Gastrocnemius medialis (tissue), 4 donors: ENCODE measurements around the gene MYZAP. TPM values are rescaled to one million over a fixed set of nuclear protein-coding genes. Genes with fewer than 3 reads are reported as not detected.
A peak's percentile ranks its signal among the peaks of the same experiment; 100 is the strongest.

Source experiments
- ATAC-seq, 2 donors: fragments of 150-250 bp; one replicate each; pipeline ENCODE4 v1.9.1; 2016
- DNase-seq, 2 donors: peaks; one replicate each; pipeline ENCODE4 v3.0.0-alpha.2; 2019
- H3K27ac ChIP-seq, 4 donors: fragments of 200-600 bp; sonication (generic); 1 replicate in 1 of 4; 2 replicates in 3 of 4; pipeline ENCODE4 v1.5.1; 2016 to 2018; ENCODE audit warnings: mild to moderate bottlenecking in 2 of 4, moderate library complexity in 1 of 4
- H3K27me3 ChIP-seq, 3 donors: fragments of 200-600 bp; sonication (generic) in 2 of 3; 1 replicate in 1 of 3; 2 replicates in 2 of 3; pipeline versions ENCODE4 v1.5.1 to v1.6.0; 2016 to 2019; ENCODE audit warnings: mild to moderate bottlenecking in 1 of 3, moderate library complexity in 1 of 3
- H3K36me3 ChIP-seq, 2 donors: fragments of 200-600 bp; sonication (generic) in 1 of 2; one replicate each; pipeline ENCODE4 v1.5.1; 2017 to 2018
- H3K4me1 ChIP-seq, 2 donors: fragments of 200-600 bp; sonication (generic) in 1 of 2; one replicate each; pipeline ENCODE4 v1.5.1; 2016 to 2017; ENCODE audit warnings: mild to moderate bottlenecking in 2 of 2
- H3K4me3 ChIP-seq, 4 donors: fragments of 200-600 bp; sonication (generic) in 3 of 4; 1 replicate in 1 of 4; 2 replicates in 3 of 4; pipeline ENCODE4 v1.5.1; 2016 to 2019; ENCODE audit warnings: mild to moderate bottlenecking in 2 of 4
- H3K9me3 ChIP-seq, 3 donors: fragments of 200-600 bp; sonication (generic) in 2 of 3; 1 replicate in 1 of 3; 2 replicates in 2 of 3; pipeline ENCODE4 v1.5.1; 2016 to 2019
- CTCF ChIP-seq, 5 experiments: fragments of 450-650 bp in 3 of 5; fragments of 200-600 bp in 2 of 5; sonication (generic) in 2 of 5; IDR thresholded peaks in 4 of 5; conservative IDR thresholded peaks in 1 of 5; 1 replicate in 4 of 5; 2 replicates in 1 of 5; pipeline ENCODE4 v1.5.1; 2016 to 2019; ENCODE audit warnings: antibody characterized with exemption in 5 of 5, mild to moderate bottlenecking in 3 of 5, moderate library complexity in 3 of 5
- POLR2A ChIP-seq, 2 donors: fragments of 450-650 bp; IDR thresholded peaks; one replicate each; pipeline ENCODE4 v1.6.1; 2017; ENCODE audit warnings: antibody characterized with exemption in 2 of 2, mild to moderate bottlenecking in 2 of 2, moderate library complexity in 2 of 2
- in situ Hi-C, 4 donors: fragments of 200-750 bp; cut with MboI; loops; one replicate each; pipeline versions ENCODE4 v1.15.0 to v1.8.0; 2017; ENCODE audit warnings: low sequenced_read_pairs in 4 of 4
- intact Hi-C: fragments of 100-400 bp; cut with DNase I; formaldehyde crosslinking; loops from one replicate; pipeline ENCODE4 v1.15.1; 2023; ENCODE audit warnings: low total_unique reads
- total RNA-seq, 4 donors: library from RNA; depleted of rRNA; stranded (reverse); fragments of >200 nt; gene quantifications; one replicate each; pipeline versions ENCODE4 v1.1.0 to v1.2.3, GENCODE V29; 2016

MYZAP gene
- total RNA-seq, 4 donors from 2014 or later: 1.3 to 9.4 (median 1.4) TPM

- Histone ChIP-seq H3K27me3 (no peaks in the 10 kb centered on the region), H3K36me3 (no peaks in the 10 kb centered on the region), H3K4me3 (no peak overlapping the region), H3K27ac (peak overlapping the region in 1 of 4 donors; percentile 36), H3K9me3 (no peaks in the 10 kb centered on the region), H3K4me1 (peaks cover 13 to 32% of the 10 kb centered on the region in 2 donors)
- in situ Hi-C loops: no loop called here
- intact Hi-C loops: no loop called here
- no peak for TF ChIP-seq CTCF (IDR thresholded peaks at IDR 0.05 in 4 of 5, conservative IDR thresholded peaks at IDR 0.05 in 1 of 5)
- no peak for TF ChIP-seq POLR2A (IDR thresholded peaks at IDR 0.05)
- DNase-seq: no peak
- no peak for ATAC-seq
Measured at GRCh38 chr15:57599296-57599810, 7.6 kb downstream of the MYZAP start.

- TF ChIP-seq CTCF (IDR thresholded peaks at IDR 0.05 in 4 of 5, conservative IDR thresholded peaks at IDR 0.05 in 1 of 5): no peak
- no peak for TF ChIP-seq POLR2A (IDR thresholded peaks at IDR 0.05)
- ATAC-seq: no peak
- in situ Hi-C loops (no loop called here), intact Hi-C loops (no loop called here)
- no peak for DNase-seq
- no peaks in the 10 kb centered on the region for H3K36me3 ChIP-seq
- no peak overlapping the region for H3K27ac ChIP-seq
- H3K27me3 ChIP-seq: no peaks in the 10 kb centered on the region
- H3K4me1 ChIP-seq: peaks cover 9 to 24% of the 10 kb centered on the region in 2 donors
- no peak overlapping the region for H3K4me3 ChIP-seq
- no peaks in the 10 kb centered on the region for H3K9me3 ChIP-seq
Measured at GRCh38 chr15:57600197-57600596, 8.5 kb downstream of the MYZAP start.

GRCh38 chr15:57604507-57604906 lies 12.8 kb downstream of the MYZAP start:
- Histone ChIP-seq H3K4me1 (no peaks in the 10 kb centered on the region), H3K36me3 (no peaks in the 10 kb centered on the region), H3K27me3 (no peaks in the 10 kb centered on the region), H3K27ac (no peak overlapping the region), H3K4me3 (no peak overlapping the region), H3K9me3 (no peaks in the 10 kb centered on the region)
- in situ Hi-C loops (no loop called here), intact Hi-C loops (no loop called here)
- TF ChIP-seq POLR2A (IDR thresholded peaks at IDR 0.05) (no peak), CTCF (IDR thresholded peaks at IDR 0.05 in 4 of 5, conservative IDR thresholded peaks at IDR 0.05 in 1 of 5) (no peak)
- ATAC-seq: no peak
- DNase-seq: no peak

GRCh38 chr15:57605491-57605890 lies 13.8 kb downstream of the MYZAP start:
- TF ChIP-seq CTCF (IDR thresholded peaks at IDR 0.05 in 4 of 5, conservative IDR thresholded peaks at IDR 0.05 in 1 of 5): no peak
- TF ChIP-seq POLR2A (IDR thresholded peaks at IDR 0.05): no peak
- DNase-seq: no peak
- no peak for ATAC-seq
- no peak overlapping the region for H3K27ac ChIP-seq
- in situ Hi-C loops: no loop called here
- H3K4me1 ChIP-seq: peaks cover 0 to 7% of the 10 kb centered on the region in 2 donors
- H3K36me3 ChIP-seq: no peaks in the 10 kb centered on the region
- no peaks in the 10 kb centered on the region for H3K9me3 ChIP-seq
- intact Hi-C loops: no loop called here
- H3K4me3 ChIP-seq: no peak overlapping the region
- H3K27me3 ChIP-seq: no peaks in the 10 kb centered on the region

GRCh38 chr15:57606048-57606447 lies 14.3 kb downstream of the MYZAP start:
- intact Hi-C loops: no loop called here
- no peak overlapping the region for H3K27ac ChIP-seq
- no peak for ATAC-seq

More at GRCh38 chr15:57606048-57606447, 14.3 kb downstream of the MYZAP start:
- in situ Hi-C loops: no loop called here
- Histone ChIP-seq H3K27me3 (no peaks in the 10 kb centered on the region), H3K4me1 (peaks cover 0 to 11% of the 10 kb centered on the region in 2 donors), H3K4me3 (no peak overlapping the region), H3K36me3 (no peaks in the 10 kb centered on the region), H3K9me3 (no peaks in the 10 kb centered on the region)
- no peak for DNase-seq
- TF ChIP-seq CTCF (IDR thresholded peaks at IDR 0.05 in 4 of 5, conservative IDR thresholded peaks at IDR 0.05 in 1 of 5): no peak
- TF ChIP-seq POLR2A (IDR thresholded peaks at IDR 0.05): no peak
